Measurements from ENCODE around the gene FDXR.

DNA sequence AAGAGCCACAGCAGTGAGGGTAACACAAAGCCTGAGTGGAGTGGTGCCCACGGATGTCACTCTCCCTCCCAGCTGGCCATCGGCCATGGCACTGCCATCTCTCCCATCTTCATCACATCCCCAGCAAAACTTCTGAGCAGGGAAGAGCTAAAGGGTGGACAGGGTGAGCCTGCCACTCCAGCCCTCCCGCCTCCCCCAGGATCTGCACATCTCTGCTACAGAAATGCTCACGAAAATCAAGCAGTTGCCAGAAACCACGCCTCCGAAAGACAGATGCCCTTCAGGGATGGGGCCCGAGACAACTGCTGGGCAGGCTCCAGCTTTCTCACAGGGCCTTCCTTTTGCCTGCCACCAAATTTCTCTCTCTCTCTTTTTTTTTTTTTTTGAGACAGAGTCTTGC, 16.7 kb downstream of the FDXR start:
- TF ChIP-seq, protein P1, sequence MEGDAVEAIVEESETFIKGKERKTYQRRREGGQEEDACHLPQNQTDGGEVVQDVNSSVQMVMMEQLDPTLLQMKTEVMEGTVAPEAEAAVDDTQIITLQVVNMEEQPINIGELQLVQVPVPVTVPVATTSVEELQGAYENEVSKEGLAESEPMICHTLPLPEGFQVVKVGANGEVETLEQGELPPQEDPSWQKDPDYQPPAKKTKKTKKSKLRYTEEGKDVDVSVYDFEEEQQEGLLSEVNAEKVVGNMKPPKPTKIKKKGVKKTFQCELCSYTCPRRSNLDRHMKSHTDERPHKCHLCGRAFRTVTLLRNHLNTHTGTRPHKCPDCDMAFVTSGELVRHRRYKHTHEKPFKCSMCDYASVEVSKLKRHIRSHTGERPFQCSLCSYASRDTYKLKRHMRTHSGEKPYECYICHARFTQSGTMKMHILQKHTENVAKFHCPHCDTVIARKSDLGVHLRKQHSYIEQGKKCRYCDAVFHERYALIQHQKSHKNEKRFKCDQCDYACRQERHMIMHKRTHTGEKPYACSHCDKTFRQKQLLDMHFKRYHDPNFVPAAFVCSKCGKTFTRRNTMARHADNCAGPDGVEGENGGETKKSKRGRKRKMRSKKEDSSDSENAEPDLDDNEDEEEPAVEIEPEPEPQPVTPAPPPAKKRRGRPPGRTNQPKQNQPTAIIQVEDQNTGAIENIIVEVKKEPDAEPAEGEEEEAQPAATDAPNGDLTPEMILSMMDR (IDR thresholded peaks at IDR 0.05): no peak
- TF ChIP-seq ZFX (IDR thresholded peaks at IDR 0.05; ENCODE audit: borderline replicate concordance): no peak
